IMR-90 (cell line): ENCODE data around the gene CEP128.

Experiments
- BHLHE40 ChIP-seq: fragments of 150-350 bp; IDR thresholded peaks from 2 replicates; pipeline ENCODE4 v1.6.1; 2016; ENCODE audit warnings: mild to moderate bottlenecking, low read depth, low read length
- CEBPB ChIP-seq: IDR thresholded peaks from 2 replicates; pipeline ENCODE4 v1.6.1; 2012; ENCODE audit warnings: low read depth, low read length, improper control_type of control experiment
- MAFK ChIP-seq: IDR thresholded peaks from 2 replicates; pipeline ENCODE4 v1.6.1; 2012; ENCODE audit warnings: low read depth, low read length, improper control_type of control experiment
- NFE2L2 ChIP-seq: fragments of 150-350 bp; IDR thresholded peaks from 2 replicates; pipeline ENCODE4 v1.6.1; 2016; ENCODE audit warnings: low read depth, mild to moderate bottlenecking, low read length
- POLR2A ChIP-seq: IDR thresholded peaks from 2 replicates; pipeline ENCODE4 v1.6.1; 2012; ENCODE audit warnings: mild to moderate bottlenecking, low read depth, low read length
- RAD21 ChIP-seq: IDR thresholded peaks from 2 replicates; pipeline ENCODE4 v1.6.1; 2012; ENCODE audit warnings: low read length, improper control_type of control experiment
- TF ChIP-seq, protein P1 (sequence below): conservative IDR thresholded peaks from 2 replicates; pipeline ENCODE4 v1.5.1; 2012; ENCODE audit warnings: mild to moderate bottlenecking, low read depth, low read length, improper control_type of control experiment

DNA sequence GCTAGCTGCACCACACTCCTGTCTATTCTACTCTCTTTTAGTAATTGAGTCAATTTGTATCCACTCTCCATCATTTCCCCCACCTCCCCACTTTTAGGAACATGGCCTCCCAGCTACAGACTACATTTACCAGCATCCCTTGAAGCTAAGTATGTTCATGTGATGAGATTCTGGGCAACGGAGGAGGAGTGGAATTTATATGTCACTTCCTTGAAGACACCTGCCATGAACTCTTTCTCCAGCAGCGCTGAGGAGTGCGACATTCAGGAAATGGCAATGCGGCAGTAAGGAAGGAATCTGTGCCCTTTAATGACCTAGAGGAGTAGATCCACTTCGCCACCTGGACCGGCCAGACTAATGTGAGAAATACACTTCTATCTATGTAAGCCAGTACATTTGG is 486.5 kb downstream of the CEP128 start:
- no peak for TF ChIP-seq BHLHE40
- no peak for TF ChIP-seq POLR2A
- TF ChIP-seq, protein P1, sequence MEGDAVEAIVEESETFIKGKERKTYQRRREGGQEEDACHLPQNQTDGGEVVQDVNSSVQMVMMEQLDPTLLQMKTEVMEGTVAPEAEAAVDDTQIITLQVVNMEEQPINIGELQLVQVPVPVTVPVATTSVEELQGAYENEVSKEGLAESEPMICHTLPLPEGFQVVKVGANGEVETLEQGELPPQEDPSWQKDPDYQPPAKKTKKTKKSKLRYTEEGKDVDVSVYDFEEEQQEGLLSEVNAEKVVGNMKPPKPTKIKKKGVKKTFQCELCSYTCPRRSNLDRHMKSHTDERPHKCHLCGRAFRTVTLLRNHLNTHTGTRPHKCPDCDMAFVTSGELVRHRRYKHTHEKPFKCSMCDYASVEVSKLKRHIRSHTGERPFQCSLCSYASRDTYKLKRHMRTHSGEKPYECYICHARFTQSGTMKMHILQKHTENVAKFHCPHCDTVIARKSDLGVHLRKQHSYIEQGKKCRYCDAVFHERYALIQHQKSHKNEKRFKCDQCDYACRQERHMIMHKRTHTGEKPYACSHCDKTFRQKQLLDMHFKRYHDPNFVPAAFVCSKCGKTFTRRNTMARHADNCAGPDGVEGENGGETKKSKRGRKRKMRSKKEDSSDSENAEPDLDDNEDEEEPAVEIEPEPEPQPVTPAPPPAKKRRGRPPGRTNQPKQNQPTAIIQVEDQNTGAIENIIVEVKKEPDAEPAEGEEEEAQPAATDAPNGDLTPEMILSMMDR: no peak
- no peak for TF ChIP-seq MAFK
- TF ChIP-seq CEBPB: no peak
- no peak for TF ChIP-seq RAD21
- TF ChIP-seq NFE2L2: no peak
